Fibroblast of lung (primary cell): ENCODE measurements around the gene ANXA9. TPM values are rescaled to one million over a fixed set of nuclear protein-coding genes. Genes with fewer than 3 reads are reported as not detected.
A peak's percentile ranks its signal among the peaks of the same experiment; 100 is the strongest.

ENCODE experiments used
- DNase-seq, 2 donors: peaks; one replicate each; pipeline versions ENCODE4 v3.0.0 to v3.0.0-alpha.2; 2010; ENCODE audit warnings: low read depth in 2 of 2
- H2AFZ ChIP-seq: 2 replicates; pipeline ENCODE4 v1.5.1; 2012; ENCODE audit warnings: low read length, control low read depth, inconsistent platforms
- H3K27ac ChIP-seq: 2 replicates; pipeline ENCODE4 v1.5.1; 2011; ENCODE audit warnings: low read length, control low read depth; ENCODE audit not compliant: insufficient read depth
- H3K27me3 ChIP-seq: 2 replicates; pipeline ENCODE4 v1.5.1; 2011; ENCODE audit warnings: mild to moderate bottlenecking, low read length; ENCODE audit not compliant: control insufficient read depth, insufficient read depth
- H3K36me3 ChIP-seq: 2 replicates; pipeline ENCODE4 v1.5.1; 2011; ENCODE audit warnings: low read length; ENCODE audit not compliant: control insufficient read depth, insufficient read depth
- H3K4me1 ChIP-seq: 2 replicates; pipeline ENCODE4 v1.5.1; 2011; ENCODE audit warnings: low read length; ENCODE audit not compliant: control insufficient read depth, insufficient read depth; ENCODE audit errors: extremely low read depth
- H3K4me2 ChIP-seq: 2 replicates; pipeline ENCODE4 v1.5.1; 2011; ENCODE audit warnings: low read length, control low read depth; ENCODE audit not compliant: insufficient read depth; ENCODE audit errors: extremely low read depth
- H3K4me3 ChIP-seq, 4 experiments: fragments of 200-600 bp in 1 of 4; sonication (generic) in 1 of 4; replicated peaks in 1 of 4; 2 replicates each; pipeline ENCODE4 v1.5.1; 2011 to 2016; ENCODE audit warnings: low read length in 4 of 4, low read depth in 3 of 4, mild to moderate bottlenecking in 3 of 4, control low read depth in 2 of 4, inconsistent platforms in 1 of 4, mixed read lengths in 1 of 4; ENCODE audit not compliant: insufficient read depth in 1 of 4; ENCODE audit errors: control extremely low read depth in 1 of 4
- H3K79me2 ChIP-seq: 2 replicates; pipeline ENCODE4 v1.5.1; 2012; ENCODE audit warnings: mild to moderate bottlenecking, low read length, inconsistent platforms; ENCODE audit not compliant: control insufficient read depth, insufficient read depth
- H3K9ac ChIP-seq: 2 replicates; pipeline ENCODE4 v1.5.1; 2011; ENCODE audit warnings: mild to moderate bottlenecking, low read length, control low read depth; ENCODE audit not compliant: insufficient read depth
- H3K9me3 ChIP-seq: 2 replicates; pipeline ENCODE4 v1.5.1; 2012; ENCODE audit warnings: low read depth, low read length; ENCODE audit not compliant: control insufficient read depth, insufficient read depth
- H4K20me1 ChIP-seq: 2 replicates; pipeline ENCODE4 v1.5.1; 2011; ENCODE audit warnings: low read length; ENCODE audit not compliant: control insufficient read depth, insufficient read depth; ENCODE audit errors: extremely low read depth
- EZH2 ChIP-seq: IDR thresholded peaks from 2 replicates; pipeline ENCODE4 v1.5.1; 2012; ENCODE audit warnings: low read length, control low read depth, mild to moderate bottlenecking; ENCODE audit errors: missing control alignments
- polyA plus RNA-seq, 2 donors: library from polyadenylated mRNA; depleted of rRNA in 1 of 2; stranded (reverse) in 1 of 2; unstranded in 1 of 2; fragments of >200 nt; gene quantifications; 2 replicates each; pipeline ENCODE4 v1.2.1, GENCODE V29; 2011 to 2012; ENCODE audit warnings: missing spikeins in 1 of 2
- total RNA-seq: library from RNA; depleted of rRNA; stranded (reverse); fragments of >200 nt; gene quantifications from 2 replicates; pipeline ENCODE4 v1.2.1, GENCODE V29; 2014
- TF ChIP-seq, protein P1 (sequence below), 2 donors: IDR thresholded peaks in 1 of 2; conservative IDR thresholded peaks in 1 of 2; 1 replicate in 1 of 2; 2 replicates in 1 of 2; pipeline ENCODE4 v1.5.1; 2011 to 2012; ENCODE audit warnings: low read length in 2 of 2, control low read depth in 1 of 2, inconsistent platforms in 1 of 2, low read depth in 1 of 2, mild to moderate bottlenecking in 1 of 2

Gene ANXA9
- total and polyA plus RNA-seq, 2 donors (not counting 1 experiment from before 2014, with no cell fraction given): 0.07 to 0.33 TPM

DNA sequence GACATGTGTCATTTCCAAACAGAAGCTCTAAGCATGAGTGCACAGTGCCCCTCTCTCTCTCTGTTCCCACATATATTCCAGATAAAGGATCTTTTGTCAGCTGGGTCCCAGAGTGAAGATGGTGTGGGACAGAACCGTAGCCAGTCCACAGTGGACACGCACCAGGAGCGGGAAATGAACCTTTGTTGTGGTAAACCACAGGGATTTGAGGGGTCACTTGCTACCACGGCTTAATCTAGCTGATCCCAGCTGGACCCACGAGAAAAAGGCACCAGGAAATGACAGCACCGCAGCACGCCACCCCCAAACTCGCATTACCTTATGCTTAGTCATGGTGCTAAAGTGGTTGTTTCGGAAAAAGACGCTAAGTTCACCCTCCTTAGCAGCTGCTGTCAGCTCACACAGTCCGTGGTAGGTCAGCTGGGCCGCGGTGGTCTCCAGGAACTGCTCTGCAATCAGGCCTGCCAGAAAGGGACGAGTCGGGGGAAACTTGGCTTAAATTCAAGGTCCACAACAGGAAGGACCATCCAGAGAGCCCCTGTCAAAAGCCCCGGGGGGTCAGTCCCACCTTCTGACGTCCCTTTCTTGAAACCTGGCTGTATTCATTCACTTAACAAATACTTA is 17.1 kb downstream of the ANXA9 start:
- H3K4me2 ChIP-seq: no peak overlapping the region

DNA sequence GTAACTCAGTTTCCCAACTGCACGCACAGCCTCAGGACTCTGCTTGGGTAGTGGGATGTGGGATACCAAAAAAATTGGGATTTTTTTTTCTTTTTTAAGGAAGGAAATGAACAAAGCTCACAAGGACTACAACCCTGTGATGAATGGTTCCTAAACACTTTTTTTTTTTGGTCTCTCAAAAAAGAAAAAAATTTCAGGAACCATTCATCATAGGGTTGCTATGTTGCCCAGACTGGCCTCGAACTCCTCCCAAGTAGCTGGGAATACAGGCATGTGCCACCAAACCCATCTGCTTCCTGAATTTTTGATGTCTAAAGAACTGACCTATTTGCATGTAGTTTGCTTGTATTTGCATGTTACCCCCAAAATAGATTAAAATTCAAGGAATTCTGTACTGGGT is 17.8 kb downstream of the ANXA9 start:
- no peak overlapping the region for H3K4me2 ChIP-seq
- DNase-seq: no peak
- H3K79me2 ChIP-seq: no peaks in the 10 kb centered on the region
- TF ChIP-seq, protein P1, sequence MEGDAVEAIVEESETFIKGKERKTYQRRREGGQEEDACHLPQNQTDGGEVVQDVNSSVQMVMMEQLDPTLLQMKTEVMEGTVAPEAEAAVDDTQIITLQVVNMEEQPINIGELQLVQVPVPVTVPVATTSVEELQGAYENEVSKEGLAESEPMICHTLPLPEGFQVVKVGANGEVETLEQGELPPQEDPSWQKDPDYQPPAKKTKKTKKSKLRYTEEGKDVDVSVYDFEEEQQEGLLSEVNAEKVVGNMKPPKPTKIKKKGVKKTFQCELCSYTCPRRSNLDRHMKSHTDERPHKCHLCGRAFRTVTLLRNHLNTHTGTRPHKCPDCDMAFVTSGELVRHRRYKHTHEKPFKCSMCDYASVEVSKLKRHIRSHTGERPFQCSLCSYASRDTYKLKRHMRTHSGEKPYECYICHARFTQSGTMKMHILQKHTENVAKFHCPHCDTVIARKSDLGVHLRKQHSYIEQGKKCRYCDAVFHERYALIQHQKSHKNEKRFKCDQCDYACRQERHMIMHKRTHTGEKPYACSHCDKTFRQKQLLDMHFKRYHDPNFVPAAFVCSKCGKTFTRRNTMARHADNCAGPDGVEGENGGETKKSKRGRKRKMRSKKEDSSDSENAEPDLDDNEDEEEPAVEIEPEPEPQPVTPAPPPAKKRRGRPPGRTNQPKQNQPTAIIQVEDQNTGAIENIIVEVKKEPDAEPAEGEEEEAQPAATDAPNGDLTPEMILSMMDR (conservative IDR thresholded peaks at IDR 0.05 in 1 of 2, IDR thresholded peaks at IDR 0.05 in 1 of 2; ENCODE audit: low read depth in 1 of 2, low read length in 2 of 2): no peak
- no peak for TF ChIP-seq EZH2
- peaks cover 5% of the 10 kb centered on the region for H3K36me3 ChIP-seq
- H3K27ac ChIP-seq: no peak overlapping the region
- H4K20me1 ChIP-seq: no peaks in the 10 kb centered on the region
- H3K27me3 ChIP-seq: no peaks in the 10 kb centered on the region
- H3K9me3 ChIP-seq: no peaks in the 10 kb centered on the region
- no peak overlapping the region for H3K4me3 ChIP-seq
- H3K9ac ChIP-seq: no peak overlapping the region
- H2AFZ ChIP-seq: no peak overlapping the region
- H3K4me1 ChIP-seq: no peaks in the 10 kb centered on the region

More for the DNA sequence above, 17.1 kb downstream of the ANXA9 start:
- H3K79me2 ChIP-seq: no peaks in the 10 kb centered on the region
- H3K36me3 ChIP-seq: peaks cover 5% of the 10 kb centered on the region
- no peak overlapping the region for H3K9ac ChIP-seq
- DNase-seq: peak; percentile 59 to 93
- no peak for TF ChIP-seq EZH2
- TF ChIP-seq, protein P1 (conservative IDR thresholded peaks at IDR 0.05 in 1 of 2, IDR thresholded peaks at IDR 0.05 in 1 of 2; ENCODE audit: low read depth in 1 of 2, low read length in 2 of 2): no peak
- no peaks in the 10 kb centered on the region for H3K9me3 ChIP-seq
- H2AFZ ChIP-seq: no peak overlapping the region
- no peak overlapping the region for H3K27ac ChIP-seq
- no peaks in the 10 kb centered on the region for H3K4me1 ChIP-seq
- no peaks in the 10 kb centered on the region for H3K27me3 ChIP-seq
- H4K20me1 ChIP-seq: no peaks in the 10 kb centered on the region
- H3K4me3 ChIP-seq: no peak overlapping the region

GRCh38 chr1:151000408-151000807 is 18.3 kb downstream of the ANXA9 start:
- H3K4me2 ChIP-seq: no peak overlapping the region
- H3K4me3 ChIP-seq: no peak overlapping the region
- H2AFZ ChIP-seq: no peak overlapping the region
- DNase-seq: no peak
- H3K79me2 ChIP-seq: peaks cover under 1% of the 10 kb centered on the region
- TF ChIP-seq EZH2: no peak
- TF ChIP-seq, protein P1 (conservative IDR thresholded peaks at IDR 0.05 in 1 of 2, IDR thresholded peaks at IDR 0.05 in 1 of 2; ENCODE audit: low read depth in 1 of 2, low read length in 2 of 2): no peak
- no peaks in the 10 kb centered on the region for H4K20me1 ChIP-seq
- H3K4me1 ChIP-seq: no peaks in the 10 kb centered on the region
- no peaks in the 10 kb centered on the region for H3K27me3 ChIP-seq
- no peaks in the 10 kb centered on the region for H3K9me3 ChIP-seq
- H3K9ac ChIP-seq: no peak overlapping the region
- H3K36me3 ChIP-seq: peaks cover 5% of the 10 kb centered on the region
- no peak overlapping the region for H3K27ac ChIP-seq
